ENCODE measurements around the gene DNAJC15. TPM values are rescaled to one million over a fixed set of nuclear protein-coding genes. Genes with fewer than 3 reads are reported as not detected.

The DNAJC15 gene
- total RNA-seq, 3 donors from 2014 or later = 9.2 to 14.4 (median 12.9) TPM

GRCh38 chr13:43140985-43141384 is 117.6 kb downstream of the DNAJC15 start:
- Histone ChIP-seq H3K27ac (no peak overlapping the region), H3K27me3 (no peaks in the 10 kb centered on the region), H3K4me3 (no peak overlapping the region), H3K36me3 (no peaks in the 10 kb centered on the region), H3K4me1 (no peaks in the 10 kb centered on the region), H3K9me3 (no peaks in the 10 kb centered on the region)
- intact Hi-C loops (cut with DNase I; ENCODE audit: low total_unique reads) = no loop called here
- DNase-seq (ENCODE audit: low spot score in 2 of 2) = no peak
- no peak for TF ChIP-seq POLR2AphosphoS5 (IDR thresholded peaks at IDR 0.05)
- no peak for TF ChIP-seq POLR2A (IDR thresholded peaks at IDR 0.05)
- TF ChIP-seq CTCF (IDR thresholded peaks at IDR 0.05) = no peak

- Histone ChIP-seq H3K4me3 (no peak overlapping the region), H3K4me1 (no peaks in the 10 kb centered on the region), H3K9me3 (no peaks in the 10 kb centered on the region), H3K27me3 (no peaks in the 10 kb centered on the region), H3K27ac (no peak overlapping the region), H3K36me3 (no peaks in the 10 kb centered on the region)
- TF ChIP-seq POLR2AphosphoS5 (IDR thresholded peaks at IDR 0.05) (no peak), POLR2A (IDR thresholded peaks at IDR 0.05) (no peak), CTCF (IDR thresholded peaks at IDR 0.05) (no peak)
- no peak for DNase-seq (ENCODE audit: low spot score in 2 of 2)
- intact Hi-C loops (cut with DNase I; ENCODE audit: low total_unique reads) = no loop called here
Measured at GRCh38 chr13:43141685-43142084, 118.3 kb downstream of the DNAJC15 start.

- no peaks in the 10 kb centered on the region for H3K4me1 ChIP-seq
- DNase-seq (ENCODE audit: low spot score in 2 of 2) = no peak
- no peak overlapping the region for H3K27ac ChIP-seq
- intact Hi-C loops (cut with DNase I; ENCODE audit: low total_unique reads) = no loop called here
- H3K27me3 ChIP-seq = no peaks in the 10 kb centered on the region
- H3K9me3 ChIP-seq = no peaks in the 10 kb centered on the region
- H3K36me3 ChIP-seq = no peaks in the 10 kb centered on the region
- no peak overlapping the region for H3K4me3 ChIP-seq
- TF ChIP-seq POLR2A (IDR thresholded peaks at IDR 0.05) (no peak), CTCF (IDR thresholded peaks at IDR 0.05) (no peak), POLR2AphosphoS5 (IDR thresholded peaks at IDR 0.05) (no peak)
Measured at GRCh38 chr13:43143591-43143990, 120.2 kb downstream of the DNAJC15 start.

- no peak overlapping the region for H3K4me3 ChIP-seq
- TF ChIP-seq POLR2A (IDR thresholded peaks at IDR 0.05) (no peak), CTCF (IDR thresholded peaks at IDR 0.05) (no peak), POLR2AphosphoS5 (IDR thresholded peaks at IDR 0.05) (no peak)
- intact Hi-C loops (cut with DNase I; ENCODE audit: low total_unique reads) = no loop called here
Measured at GRCh38 chr13:43145534-43146196, 122.3 kb downstream of the DNAJC15 start.

GRCh38 chr13:43146400-43146799 is 123.0 kb downstream of the DNAJC15 start:
- intact Hi-C loops (cut with DNase I; ENCODE audit: low total_unique reads) = no loop called here
- Histone ChIP-seq H3K27me3 (no peaks in the 10 kb centered on the region), H3K4me1 (no peaks in the 10 kb centered on the region), H3K9me3 (no peaks in the 10 kb centered on the region), H3K27ac (no peak overlapping the region), H3K4me3 (no peak overlapping the region), H3K36me3 (no peaks in the 10 kb centered on the region)
- TF ChIP-seq CTCF (IDR thresholded peaks at IDR 0.05) (no peak), POLR2AphosphoS5 (IDR thresholded peaks at IDR 0.05) (no peak)
- no peak for DNase-seq (ENCODE audit: low spot score in 2 of 2)

More at GRCh38 chr13:43145534-43146196, 122.3 kb downstream of the DNAJC15 start:
- Histone ChIP-seq H3K27ac (no peak overlapping the region), H3K36me3 (no peaks in the 10 kb centered on the region), H3K4me1 (no peaks in the 10 kb centered on the region), H3K9me3 (no peaks in the 10 kb centered on the region), H3K27me3 (no peaks in the 10 kb centered on the region)
- no peak for DNase-seq (ENCODE audit: low spot score in 2 of 2)
